ENCODE measurements around the gene PEG3. TPM values are rescaled to one million over a fixed set of nuclear protein-coding genes. Genes with fewer than 3 reads are reported as not detected.

The PEG3 gene
- total RNA-seq, 4 donors from 2014 or later: 6.1 to 12.7 (median 6.5) TPM

DNA sequence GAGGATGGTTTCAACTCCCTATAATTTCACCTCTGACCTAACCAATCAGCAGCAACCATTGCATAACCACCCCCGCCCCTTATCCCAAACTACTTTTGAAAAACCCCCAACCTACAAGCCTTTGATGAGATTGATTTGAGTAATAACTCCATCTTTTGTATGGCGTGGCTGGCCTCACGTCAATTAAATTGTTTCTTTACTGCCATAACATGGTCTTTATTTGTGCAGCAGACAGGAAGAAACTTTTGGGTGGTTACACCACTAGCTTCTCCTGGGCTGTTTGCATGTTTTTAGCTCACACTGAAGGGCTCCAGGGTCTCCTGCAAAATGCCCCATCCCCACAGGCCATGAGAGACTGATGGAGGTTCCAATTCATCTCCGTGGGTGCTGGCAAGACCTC is 34.0 kb upstream of the PEG3 start:
- no peak for TF ChIP-seq CTCF (IDR thresholded peaks at IDR 0.05; ENCODE audit: low read depth)

GRCh38 chr19:56873493-56873892 is 33.0 kb upstream of the PEG3 start:
- no peak for TF ChIP-seq CTCF (IDR thresholded peaks at IDR 0.05; ENCODE audit: low read depth)

DNA sequence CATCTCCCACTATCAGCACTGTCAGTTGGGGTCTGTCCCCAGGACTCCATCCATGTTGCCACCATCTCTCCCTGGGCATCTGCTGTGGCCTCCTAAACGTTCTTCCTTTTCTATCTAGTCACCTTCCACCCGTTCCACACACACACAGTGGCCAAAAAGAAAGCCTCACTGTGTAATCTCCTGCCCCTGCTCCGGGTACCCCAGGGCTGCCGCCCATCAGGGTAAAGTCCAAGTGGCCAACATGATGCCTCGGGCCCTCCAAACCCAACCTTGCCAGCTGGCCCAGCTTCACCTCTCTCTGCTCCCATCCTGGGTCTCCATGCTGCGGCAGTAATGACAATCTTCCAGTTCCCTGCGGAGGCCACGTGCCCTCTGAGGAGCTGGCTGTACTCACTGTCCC is 29.4 kb upstream of the PEG3 start:
- TF ChIP-seq CTCF (IDR thresholded peaks at IDR 0.05; ENCODE audit: low read depth): no peak

GRCh38 chr19:56868446-56868845 is 27.9 kb upstream of the PEG3 start:
- TF ChIP-seq CTCF (IDR thresholded peaks at IDR 0.05; ENCODE audit: low read depth): no peak

DNA sequence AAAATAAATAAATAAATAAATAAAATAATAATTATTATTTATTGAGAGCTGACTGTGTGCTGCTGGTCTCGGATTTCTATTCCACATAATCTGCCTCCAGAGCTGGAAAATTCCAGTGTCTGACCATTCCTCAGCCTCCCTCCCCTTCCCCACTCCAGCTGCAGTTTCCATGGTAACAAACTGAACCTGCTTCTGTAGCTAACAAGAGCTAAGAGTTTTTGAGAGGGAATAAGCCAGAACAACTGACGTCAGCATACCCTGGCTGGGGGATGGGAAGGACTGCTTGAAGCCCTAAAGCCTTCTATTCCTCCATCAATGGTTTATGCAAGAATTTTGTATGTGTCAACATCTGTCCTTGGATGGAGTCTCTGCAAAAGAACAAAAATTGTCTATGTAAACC is 26.0 kb upstream of the PEG3 start:
- no peak for TF ChIP-seq CTCF (IDR thresholded peaks at IDR 0.05; ENCODE audit: low read depth)

DNA sequence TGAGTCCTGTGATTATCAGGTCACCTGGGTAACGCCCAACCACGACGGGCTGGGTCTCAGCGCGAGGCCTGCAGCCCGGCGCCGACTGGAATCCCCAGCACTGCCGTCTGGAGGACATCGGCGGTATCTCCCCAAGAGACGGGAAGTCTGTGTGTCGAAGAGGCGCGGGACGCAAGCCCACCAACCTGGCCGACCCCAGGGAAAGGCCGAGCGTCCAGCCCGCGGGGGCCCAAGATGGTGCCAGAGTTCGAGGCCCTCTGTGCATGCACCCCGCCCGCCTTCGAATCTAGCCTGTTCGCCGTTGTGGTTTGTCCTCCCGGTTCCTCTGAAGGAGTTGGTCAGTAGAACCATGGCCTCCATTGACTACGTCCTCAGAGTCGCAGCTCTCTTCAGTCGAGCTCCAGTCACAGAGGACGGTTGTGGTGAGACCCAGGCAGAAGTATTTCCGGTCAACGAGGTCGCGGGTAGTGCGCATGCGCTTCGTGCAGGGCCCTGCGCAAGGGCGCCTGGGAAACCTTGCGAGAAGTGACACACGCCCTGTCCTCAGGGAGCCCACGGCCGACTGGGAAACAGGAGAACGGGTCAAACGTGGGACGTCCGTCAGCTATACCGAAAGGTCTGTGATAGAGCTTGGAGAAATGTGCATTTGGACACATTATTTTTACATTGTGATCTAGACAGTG is 24.1 kb upstream of the PEG3 start:
- no peak for TF ChIP-seq CTCF (IDR thresholded peaks at IDR 0.05; ENCODE audit: low read depth)

DNA sequence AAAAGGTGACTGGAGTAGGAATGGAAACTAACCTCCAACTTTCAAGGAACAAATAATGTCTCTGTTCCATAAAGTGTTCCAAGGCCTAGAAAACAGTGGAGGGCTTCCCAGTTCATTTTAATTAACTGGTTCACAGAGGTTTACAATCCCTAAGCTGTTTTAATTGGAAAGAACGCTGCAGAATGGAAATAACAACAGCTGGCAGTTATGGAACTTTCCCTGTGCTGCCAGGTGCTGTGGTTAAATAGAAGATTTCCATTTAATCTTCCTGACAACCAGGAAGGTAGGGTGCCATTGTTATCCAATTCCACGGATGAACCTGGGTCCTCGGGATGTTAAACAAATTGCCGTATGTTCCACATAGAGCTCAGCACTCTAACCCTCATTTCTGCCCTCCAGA is 22.2 kb upstream of the PEG3 start:
- TF ChIP-seq CTCF (IDR thresholded peaks at IDR 0.05; ENCODE audit: low read depth): no peak

All from subcutaneous adipose tissue (tissue), 4 donors.